ENCODE measurements around the gene ZNF317.

GRCh38 chr19:9109959-9110358, 30.2 kb upstream of the ZNF317 start:
- TF ChIP-seq CTCF (optimal IDR thresholded peaks at IDR 0.05 in 1 of 3, IDR thresholded peaks at IDR 0.05 in 1 of 3, conservative IDR thresholded peaks at IDR 0.05 in 1 of 3; ENCODE audit: extremely low read depth in 1 of 3, insufficient read depth in 2 of 3, low read length in 3 of 3) (no peak), EZH2 (IDR thresholded peaks at IDR 0.05; ENCODE audit: low read length) (no peak)

Data from keratinocyte (primary cell).